GM13977 (cell line): ENCODE measurements around the gene ATP6AP1.
A peak's percentile ranks its signal among the peaks of the same experiment; 100 is the strongest.

Experiments used
- DNase-seq: peaks from one replicate; pipeline ENCODE4 v3.0.0; 2012; ENCODE audit warnings: low spot score
- in situ Hi-C: fragments of 300-500 bp; cut with MboI; formaldehyde crosslinking; loops from one replicate; pipeline ENCODE4 v1.12.0; 2022; ENCODE audit warnings: low sequenced_read_pairs, low pct_unique_long_range_greater_than_20kb, mixed read lengths, inconsistent platforms; ENCODE audit not compliant: unreplicated experiment
- TF ChIP-seq, protein P1 (sequence below): IDR thresholded peaks from 2 replicates; pipeline ENCODE4 v1.5.1; 2012; ENCODE audit warnings: mild to moderate bottlenecking, control low read depth; ENCODE audit not compliant: insufficient read depth; ENCODE audit errors: extremely low read depth, missing control alignments

ATP6AP1 gene

DNA sequence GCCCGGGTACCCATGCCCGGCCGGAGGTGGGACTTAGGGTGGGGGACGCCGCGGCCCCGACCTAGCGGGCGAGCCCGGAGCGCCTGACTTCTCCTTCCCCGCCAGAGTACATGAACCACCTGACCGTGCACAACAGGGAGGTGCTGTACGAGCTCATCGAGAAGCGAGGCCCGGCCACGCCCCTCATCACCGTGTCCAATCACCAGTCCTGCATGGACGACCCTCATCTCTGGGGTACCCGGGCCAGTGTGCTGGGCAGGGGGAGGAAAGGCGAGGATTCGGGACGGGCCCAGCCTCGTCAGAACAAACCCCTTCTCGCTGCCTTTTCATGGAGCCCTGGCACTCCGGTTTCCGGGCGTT is 16.5 kb upstream of the ATP6AP1 start:
- DNase-seq = peak; percentile 79
- in situ Hi-C loops = no loop called here
- TF ChIP-seq, protein P1, sequence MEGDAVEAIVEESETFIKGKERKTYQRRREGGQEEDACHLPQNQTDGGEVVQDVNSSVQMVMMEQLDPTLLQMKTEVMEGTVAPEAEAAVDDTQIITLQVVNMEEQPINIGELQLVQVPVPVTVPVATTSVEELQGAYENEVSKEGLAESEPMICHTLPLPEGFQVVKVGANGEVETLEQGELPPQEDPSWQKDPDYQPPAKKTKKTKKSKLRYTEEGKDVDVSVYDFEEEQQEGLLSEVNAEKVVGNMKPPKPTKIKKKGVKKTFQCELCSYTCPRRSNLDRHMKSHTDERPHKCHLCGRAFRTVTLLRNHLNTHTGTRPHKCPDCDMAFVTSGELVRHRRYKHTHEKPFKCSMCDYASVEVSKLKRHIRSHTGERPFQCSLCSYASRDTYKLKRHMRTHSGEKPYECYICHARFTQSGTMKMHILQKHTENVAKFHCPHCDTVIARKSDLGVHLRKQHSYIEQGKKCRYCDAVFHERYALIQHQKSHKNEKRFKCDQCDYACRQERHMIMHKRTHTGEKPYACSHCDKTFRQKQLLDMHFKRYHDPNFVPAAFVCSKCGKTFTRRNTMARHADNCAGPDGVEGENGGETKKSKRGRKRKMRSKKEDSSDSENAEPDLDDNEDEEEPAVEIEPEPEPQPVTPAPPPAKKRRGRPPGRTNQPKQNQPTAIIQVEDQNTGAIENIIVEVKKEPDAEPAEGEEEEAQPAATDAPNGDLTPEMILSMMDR = no peak

DNA sequence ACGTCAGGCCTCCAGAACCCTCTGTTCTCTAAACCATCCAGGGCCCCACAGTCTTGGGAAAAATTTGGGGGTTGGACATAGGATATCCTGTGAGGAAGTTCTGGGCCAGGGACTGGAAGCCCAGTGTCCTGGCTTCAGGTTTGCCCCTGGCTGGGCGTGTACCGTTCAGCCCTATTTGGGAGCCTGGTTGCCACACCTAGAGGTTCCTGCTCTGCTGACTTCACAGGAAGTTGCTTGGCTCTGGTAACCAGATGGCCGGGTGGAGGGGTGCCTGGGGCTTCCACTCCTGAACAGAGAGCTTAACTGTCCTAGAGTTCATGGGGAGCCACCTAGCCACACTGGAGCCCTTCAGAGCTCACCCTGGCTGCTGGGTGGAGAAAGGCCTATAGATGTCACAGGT is 16.0 kb upstream of the ATP6AP1 start:
- TF ChIP-seq, protein P1 = no peak
- in situ Hi-C loops = no loop called here
- no peak for DNase-seq

DNA sequence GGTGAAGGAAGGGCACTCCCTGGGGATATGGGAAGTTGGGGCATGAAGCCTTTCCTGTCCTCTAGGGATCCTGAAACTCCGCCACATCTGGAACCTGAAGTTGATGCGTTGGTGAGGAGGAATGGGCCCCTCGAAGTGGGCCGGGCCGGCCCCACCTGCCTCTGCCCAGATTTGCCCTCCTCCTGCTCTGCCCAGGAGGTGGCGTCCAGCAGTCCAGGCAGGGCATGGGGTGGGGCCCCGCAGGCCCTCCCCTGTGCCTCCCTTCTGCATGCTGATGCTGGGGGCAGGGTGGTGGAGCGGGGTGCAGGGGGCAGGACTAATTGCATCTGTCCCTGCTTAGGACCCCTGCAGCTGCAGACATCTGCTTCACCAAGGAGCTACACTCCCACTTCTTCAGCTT is 15.3 kb upstream of the ATP6AP1 start:
- TF ChIP-seq, protein P1 = no peak
- in situ Hi-C loops = no loop called here
- no peak for DNase-seq

DNA sequence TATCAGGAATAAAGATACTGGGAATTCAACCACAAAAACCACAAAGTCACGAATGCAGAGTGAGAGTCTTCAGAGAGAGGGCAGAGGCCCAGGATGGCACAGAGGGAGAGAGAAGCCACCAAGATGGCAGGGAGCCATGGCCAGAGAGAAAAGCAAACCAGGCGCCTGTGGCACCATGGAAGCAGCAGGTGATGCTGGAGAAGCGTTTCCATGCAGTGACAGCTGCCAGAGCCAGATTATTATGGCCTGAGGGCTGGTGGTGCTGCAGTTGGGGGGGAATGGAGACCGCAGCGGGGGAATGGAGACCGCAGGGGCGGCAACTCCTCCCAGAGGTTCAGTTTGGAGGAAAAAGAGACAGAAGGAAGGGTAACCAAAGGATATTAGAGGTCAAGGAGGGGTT is 11.3 kb upstream of the ATP6AP1 start:
- TF ChIP-seq, protein P1 = no peak
- in situ Hi-C loops = no loop called here
- DNase-seq = no peak

DNA sequence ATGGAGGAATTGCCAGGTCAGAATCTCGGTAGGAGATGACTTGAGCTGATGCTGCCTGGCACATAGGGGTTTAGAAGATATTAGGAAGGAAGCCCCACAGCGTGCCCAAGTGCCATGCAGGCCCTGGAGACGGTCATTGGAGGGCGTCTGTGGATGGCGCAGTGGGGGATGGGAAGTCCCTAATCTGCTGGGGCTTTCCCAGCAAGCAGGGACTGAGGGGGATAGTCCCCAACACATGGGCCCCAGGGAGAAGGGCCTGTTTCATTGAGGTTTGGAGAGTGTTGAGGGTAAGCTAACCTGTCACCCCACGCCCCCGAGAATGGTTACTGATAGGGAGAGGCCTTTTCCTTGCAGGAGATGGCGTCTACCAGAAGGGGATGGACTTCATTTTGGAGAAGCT is 9.3 kb upstream of the ATP6AP1 start:
- TF ChIP-seq, protein P1 = no peak
- in situ Hi-C loops = no loop called here
- no peak for DNase-seq

DNA sequence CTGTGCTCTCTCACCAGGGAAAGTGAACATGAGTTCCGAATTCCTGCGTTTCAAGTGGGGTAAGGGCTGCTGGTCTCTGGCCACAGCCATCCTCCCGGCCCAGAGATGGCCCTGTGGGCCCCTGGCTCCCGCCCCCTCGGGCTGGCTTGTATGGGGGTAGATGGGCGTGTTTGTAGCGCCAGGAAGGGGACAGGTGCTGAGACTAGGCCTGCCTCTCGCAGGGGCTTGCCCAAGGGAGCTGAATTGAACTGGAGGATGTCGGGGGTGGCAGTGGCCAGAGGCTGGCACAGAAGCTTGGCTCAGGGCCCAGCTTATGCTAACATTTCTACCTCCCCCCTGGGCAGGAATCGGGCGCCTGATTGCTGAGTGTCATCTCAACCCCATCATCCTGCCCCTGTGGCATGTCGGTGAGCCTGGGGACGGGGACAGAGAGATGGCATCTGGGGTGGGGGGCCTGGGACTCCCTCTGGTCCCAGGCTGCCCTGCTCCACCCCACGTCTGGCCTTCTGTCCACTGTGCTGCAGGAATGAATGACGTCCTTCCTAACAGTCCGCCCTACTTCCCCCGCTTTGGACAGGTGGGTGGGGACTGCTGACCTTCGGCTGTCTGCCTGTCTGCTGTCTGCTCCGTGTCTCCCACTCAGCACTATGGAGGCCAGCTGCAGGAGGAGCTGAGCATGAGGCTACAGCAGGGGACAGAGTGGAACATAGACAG is 8.6 kb upstream of the ATP6AP1 start:
- TF ChIP-seq, protein P1 = no peak
- DNase-seq = no peak
- in situ Hi-C loops = no loop called here
